H1 (cell line): ENCODE measurements around the gene FOSB. TPM values are rescaled to one million over a fixed set of nuclear protein-coding genes. Genes with fewer than 3 reads are reported as not detected.
A peak's percentile ranks its signal among the peaks of the same experiment; 100 is the strongest.

Experiments used
- CTBP2 ChIP-seq: IDR thresholded peaks from 2 replicates; pipeline ENCODE4 v1.7.0; 2011; ENCODE audit warnings: borderline replicate concordance, mild to moderate bottlenecking, moderate library complexity, mixed read lengths, low read length; ENCODE audit not compliant: insufficient read depth, insufficient read length
- EP300 ChIP-seq, 2 experiments: IDR thresholded peaks; 1 replicate in 1 of 2; 2 replicates in 1 of 2; pipeline ENCODE4 v1.6.1; 2011 to 2012; ENCODE audit warnings: low read depth in 2 of 2, low read length in 2 of 2, mild to moderate bottlenecking in 2 of 2, borderline replicate concordance in 1 of 2, inconsistent platforms in 1 of 2, moderate library complexity in 1 of 2
- KDM5A ChIP-seq: fragments of 200-600 bp; IDR thresholded peaks from 2 replicates; pipeline ENCODE4 v1.7.1; 2012; ENCODE audit warnings: mild to moderate bottlenecking, low read length, inconsistent platforms, mixed read lengths
- PHF8 ChIP-seq: fragments of 200-600 bp; sonication (generic); conservative IDR thresholded peaks from 2 replicates; pipeline ENCODE4 v1.7.1; 2012; ENCODE audit warnings: low read depth, mild to moderate bottlenecking, inconsistent platforms, low read length, moderate library complexity
- RBBP5 ChIP-seq: IDR thresholded peaks from 2 replicates; pipeline ENCODE4 v1.7.1; 2012; ENCODE audit warnings: low read depth, mild to moderate bottlenecking, inconsistent platforms, low read length, moderate library complexity, borderline replicate concordance
- RFX5 ChIP-seq: IDR thresholded peaks from 2 replicates; pipeline ENCODE4 v1.6.1; 2011; ENCODE audit warnings: low read depth, low read length, improper control_type of control experiment, borderline replicate concordance
- SAP30 ChIP-seq: fragments of 300-600 bp; sonication (generic); IDR thresholded peaks from 2 replicates; pipeline ENCODE4 v1.7.1; 2012; ENCODE audit warnings: low read length, moderate library complexity, mild to moderate bottlenecking, inconsistent platforms; ENCODE audit not compliant: insufficient read depth, insufficient replicate concordance
- TAF1 ChIP-seq: IDR thresholded peaks from 2 replicates; pipeline ENCODE4 v1.6.1; 2011; ENCODE audit warnings: mild to moderate bottlenecking, low read depth, low read length
- TEAD4 ChIP-seq: IDR thresholded peaks from 2 replicates; pipeline ENCODE4 v1.6.1; 2012; ENCODE audit warnings: low read depth, low read length, inconsistent platforms, mixed read lengths
- USF2 ChIP-seq: IDR thresholded peaks from 2 replicates; pipeline ENCODE4 v1.6.1; 2011; ENCODE audit warnings: low read length, improper control_type of control experiment
- polyA plus RNA-seq, 7 experiments: library from polyadenylated mRNA; depleted of rRNA in 3 of 7; stranded (reverse) in 5 of 7; unstranded in 2 of 7; fragments of >200 nt in 5 of 7; fragments of 200-250 nt in 2 of 7; gene quantifications; 1 replicate in 5 of 7; 2 replicates in 1 of 7; 4 replicates in 1 of 7; pipeline versions ENCODE4 v1.2.1 to v1.2.3, GENCODE V29; 2011 to 2013; ENCODE audit warnings: missing spikeins in 2 of 7, mixed read lengths in 2 of 7
- total RNA-seq: library from RNA; stranded (reverse); fragmentation: NEBNext Ultra II Directional; extraction: Animal tissue kit (Norgen Biotek cat#: 25700); gene quantifications from 2 replicates; pipeline ENCODE4 v1.2.1, GENCODE V29; 2021

Gene FOSB
- total and polyA plus RNA-seq, 2 of the 8 experiments (the other 6 are each of a cell fraction or from before 2014, with no cell fraction given), result 0.44 to 2.7 TPM

- TF ChIP-seq TEAD4 (no peak), KDM5A (no peak), RBBP5 (no peak), USF2 (no peak), PHF8 (peak; percentile 57), RFX5 (no peak), SAP30 (no peak), CTBP2 (no peak), TAF1 (peak; percentile 48), EP300 (IDR thresholded peaks at IDR 0.05; ENCODE audit: borderline replicate concordance in 1 of 2, low read depth in 2 of 2, low read length in 2 of 2) (peak in 1 of 2 experiments; percentile 88; a peak in 1 of 3 replicates)
These were observed 23.3 kb upstream of the FOSB start (continued) for GRCh38 chr19:45444318-45445041.
